ENCODE measurements around the gene CYP1A2. TPM values are rescaled to one million over a fixed set of nuclear protein-coding genes. Genes with fewer than 3 reads are reported as not detected.

Gene CYP1A2
- total and polyA plus RNA-seq, 2 of the 13 experiments (the other 11 are each of a cell fraction or from before 2014, with no cell fraction given) = 0.07 TPM; not detected in 1

GRCh38 chr15:74723754-74724334 lies 24.8 kb upstream of the CYP1A2 start (continued):
- TF ChIP-seq ZNF674 (CRISPR knock-in tag; IDR thresholded peaks at IDR 0.05; ENCODE audit: low read depth) (no peak), SMAD9 (CRISPR knock-in tag; IDR thresholded peaks at IDR 0.05) (no peak), HOXA3 (CRISPR knock-in tag; IDR thresholded peaks at IDR 0.05) (no peak), ZNF335 (CRISPR knock-in tag; IDR thresholded peaks at IDR 0.05) (0 out of 2 replicates have a peak, but pooled peaks have one; percentile 18), ZNF460 (CRISPR knock-in tag; IDR thresholded peaks at IDR 0.05; ENCODE audit: borderline replicate concordance) (no peak), ZNF205 (CRISPR knock-in tag; IDR thresholded peaks at IDR 0.05) (peak; percentile 65; the same call in 1 of the 2 replicates), ZMYM3 (CRISPR knock-in tag; IDR thresholded peaks at IDR 0.05) (no peak; the same call in 1 of the 2 replicates), ZBTB8A (CRISPR knock-in tag; IDR thresholded peaks at IDR 0.05; ENCODE audit: borderline replicate concordance, low read depth) (no peak), CREM (IDR thresholded peaks at IDR 0.05) (0 out of 2 replicates have a peak, but pooled peaks have one; percentile 18), CREM (CRISPR knock-in tag; IDR thresholded peaks at IDR 0.05) (no peak), ZNF326 (CRISPR knock-in tag; IDR thresholded peaks at IDR 0.05; ENCODE audit: borderline replicate concordance) (no peak), DR1 (CRISPR knock-in tag; IDR thresholded peaks at IDR 0.05) (no peak), ZNF713 (CRISPR knock-in tag; IDR thresholded peaks at IDR 0.05) (no peak), ZBTB7B (CRISPR knock-in tag; IDR thresholded peaks at IDR 0.05) (0 out of 2 replicates have a peak, but pooled peaks have one; percentile 27), CBX2 (IDR thresholded peaks at IDR 0.05; ENCODE audit: low read depth, low read length) (no peak), CBX2 (CRISPR knock-in tag; IDR thresholded peaks at IDR 0.05; ENCODE audit: low read depth) (no peak), ZC3H4 (CRISPR knock-in tag; IDR thresholded peaks at IDR 0.05; ENCODE audit: borderline replicate concordance) (no peak), ZNF549 (CRISPR knock-in tag; IDR thresholded peaks at IDR 0.05) (no peak), ZBTB14 (CRISPR knock-in tag; IDR thresholded peaks at IDR 0.05) (no peak), GABPB1 (CRISPR knock-in tag; IDR thresholded peaks at IDR 0.05) (no peak; the same call in 1 of the 2 replicates), ZSCAN21 (CRISPR knock-in tag; IDR thresholded peaks at IDR 0.05; ENCODE audit: borderline replicate concordance) (no peak), MED13 (CRISPR knock-in tag; IDR thresholded peaks at IDR 0.05) (no peak), POLR2AphosphoS5 (IDR thresholded peaks at IDR 0.05; ENCODE audit: low read depth, low read length) (no peak), MIER2 (CRISPR knock-in tag; IDR thresholded peaks at IDR 0.05) (no peak), NFIC (IDR thresholded peaks at IDR 0.05; ENCODE audit: low read length) (peak; percentile 77)
- TF ChIP-seq, protein P1, sequence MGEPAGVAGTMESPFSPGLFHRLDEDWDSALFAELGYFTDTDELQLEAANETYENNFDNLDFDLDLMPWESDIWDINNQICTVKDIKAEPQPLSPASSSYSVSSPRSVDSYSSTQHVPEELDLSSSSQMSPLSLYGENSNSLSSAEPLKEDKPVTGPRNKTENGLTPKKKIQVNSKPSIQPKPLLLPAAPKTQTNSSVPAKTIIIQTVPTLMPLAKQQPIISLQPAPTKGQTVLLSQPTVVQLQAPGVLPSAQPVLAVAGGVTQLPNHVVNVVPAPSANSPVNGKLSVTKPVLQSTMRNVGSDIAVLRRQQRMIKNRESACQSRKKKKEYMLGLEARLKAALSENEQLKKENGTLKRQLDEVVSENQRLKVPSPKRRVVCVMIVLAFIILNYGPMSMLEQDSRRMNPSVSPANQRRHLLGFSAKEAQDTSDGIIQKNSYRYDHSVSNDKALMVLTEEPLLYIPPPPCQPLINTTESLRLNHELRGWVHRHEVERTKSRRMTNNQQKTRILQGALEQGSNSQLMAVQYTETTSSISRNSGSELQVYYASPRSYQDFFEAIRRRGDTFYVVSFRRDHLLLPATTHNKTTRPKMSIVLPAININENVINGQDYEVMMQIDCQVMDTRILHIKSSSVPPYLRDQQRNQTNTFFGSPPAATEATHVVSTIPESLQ (CRISPR knock-in tag; conservative IDR thresholded peaks at IDR 0.05) = no peak
- TF ChIP-seq, protein P2, sequence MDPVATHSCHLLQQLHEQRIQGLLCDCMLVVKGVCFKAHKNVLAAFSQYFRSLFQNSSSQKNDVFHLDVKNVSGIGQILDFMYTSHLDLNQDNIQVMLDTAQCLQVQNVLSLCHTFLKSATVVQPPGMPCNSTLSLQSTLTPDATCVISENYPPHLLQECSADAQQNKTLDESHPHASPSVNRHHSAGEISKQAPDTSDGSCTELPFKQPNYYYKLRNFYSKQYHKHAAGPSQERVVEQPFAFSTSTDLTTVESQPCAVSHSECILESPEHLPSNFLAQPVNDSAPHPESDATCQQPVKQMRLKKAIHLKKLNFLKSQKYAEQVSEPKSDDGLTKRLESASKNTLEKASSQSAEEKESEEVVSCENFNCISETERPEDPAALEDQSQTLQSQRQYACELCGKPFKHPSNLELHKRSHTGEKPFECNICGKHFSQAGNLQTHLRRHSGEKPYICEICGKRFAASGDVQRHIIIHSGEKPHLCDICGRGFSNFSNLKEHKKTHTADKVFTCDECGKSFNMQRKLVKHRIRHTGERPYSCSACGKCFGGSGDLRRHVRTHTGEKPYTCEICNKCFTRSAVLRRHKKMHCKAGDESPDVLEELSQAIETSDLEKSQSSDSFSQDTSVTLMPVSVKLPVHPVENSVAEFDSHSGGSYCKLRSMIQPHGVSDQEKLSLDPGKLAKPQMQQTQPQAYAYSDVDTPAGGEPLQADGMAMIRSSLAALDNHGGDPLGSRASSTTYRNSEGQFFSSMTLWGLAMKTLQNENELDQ (CRISPR knock-in tag; IDR thresholded peaks at IDR 0.05; ENCODE audit: borderline replicate concordance) = no peak
